GM12891 (cell line): Measurements from ENCODE around the gene MYO5B.

ENCODE experiments used
- PAX5 ChIP-seq: IDR thresholded peaks from 2 replicates; pipeline ENCODE4 v1.6.1; 2011; ENCODE audit warnings: low read length, moderate library complexity, mild to moderate bottlenecking; ENCODE audit not compliant: insufficient read depth, severe bottlenecking
- POLR2A ChIP-seq: IDR thresholded peaks from 2 replicates; pipeline ENCODE4 v1.6.1; 2011; ENCODE audit warnings: low read depth, low read length, control low read depth
- POLR2AphosphoS5 ChIP-seq: IDR thresholded peaks from 2 replicates; pipeline ENCODE4 v1.6.1; 2011; ENCODE audit warnings: low read depth, low read length, control low read depth
- POU2F2 ChIP-seq: IDR thresholded peaks from 2 replicates; pipeline ENCODE4 v1.6.1; 2011; ENCODE audit warnings: low read depth, mild to moderate bottlenecking, control low read depth, low read length, moderate library complexity
- SPI1 ChIP-seq: IDR thresholded peaks from 2 replicates; pipeline ENCODE4 v1.6.1; 2011; ENCODE audit warnings: low read depth, low read length, control low read depth
- TAF1 ChIP-seq: IDR thresholded peaks from 2 replicates; pipeline ENCODE4 v1.6.1; 2011; ENCODE audit warnings: low read depth, low read length, control low read depth

- no peak for TF ChIP-seq POLR2AphosphoS5
- no peak for TF ChIP-seq TAF1
- no peak for TF ChIP-seq POLR2A
- no peak for TF ChIP-seq SPI1
- TF ChIP-seq POU2F2, result no peak
- TF ChIP-seq PAX5, result no peak
Measured at GRCh38 chr18:49798001-49798400, 396.9 kb downstream of the MYO5B start.
